Measurements from ENCODE around the gene C1QBP. TPM values are rescaled to one million over a fixed set of nuclear protein-coding genes. Genes with fewer than 3 reads are reported as not detected.

C1QBP gene, protein sequence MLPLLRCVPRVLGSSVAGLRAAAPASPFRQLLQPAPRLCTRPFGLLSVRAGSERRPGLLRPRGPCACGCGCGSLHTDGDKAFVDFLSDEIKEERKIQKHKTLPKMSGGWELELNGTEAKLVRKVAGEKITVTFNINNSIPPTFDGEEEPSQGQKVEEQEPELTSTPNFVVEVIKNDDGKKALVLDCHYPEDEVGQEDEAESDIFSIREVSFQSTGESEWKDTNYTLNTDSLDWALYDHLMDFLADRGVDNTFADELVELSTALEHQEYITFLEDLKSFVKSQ
- total RNA-seq: 10 to 100 TPM; 66.4 to 74.3 TPM
- long read RNA-seq, donor 1, transcript C1QBP-201 (6 exons, 1,169 nt): major isoform, 66 of 67 reads
- long read RNA-seq, donor 1, partial matches to known transcripts: 0 of 67 reads
- long read RNA-seq, donor 1, other reads (novel, unspliced or antisense): 1 of 67 reads
- long read RNA-seq, donor 2, transcript C1QBP-201 (6 exons, 1,169 nt): major isoform, 299 of 315 reads
- long read RNA-seq, donor 2, partial matches to known transcripts: 0 of 315 reads
- long read RNA-seq, donor 2, other reads (novel, unspliced or antisense): 15 of 315 reads

GRCh38 chr17:5438716-5439445, at the start of gene C1QBP:
TSS of gene C1QBP (minus strand) at chr17:5439155. CDS start at chr17:5439073, 82 bp downstream.
- intact Hi-C loops (cut with DNase I): no loop called here
- DNase-seq (ENCODE audit: low spot score): peak; percentile 98

DNA sequence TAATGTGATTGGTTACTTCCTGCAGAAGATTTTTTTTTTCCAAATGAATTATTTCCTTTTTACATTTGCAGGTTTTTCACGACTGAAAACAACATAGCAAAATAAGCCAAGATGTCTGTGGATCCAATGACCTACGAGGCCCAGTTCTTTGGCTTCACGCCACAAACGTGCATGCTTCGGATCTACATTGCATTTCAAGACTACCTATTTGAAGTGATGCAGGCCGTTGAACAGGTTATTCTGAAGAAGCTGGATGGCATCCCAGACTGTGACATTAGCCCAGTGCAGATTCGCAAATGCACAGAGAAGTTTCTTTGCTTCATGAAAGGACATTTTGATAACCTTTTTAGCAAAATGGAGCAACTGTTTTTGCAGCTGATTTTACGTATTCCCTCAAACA, 49.8 kb upstream of the C1QBP start:
- intact Hi-C loops (cut with DNase I): no loop called here
- DNase-seq (ENCODE audit: low spot score): no peak

- intact Hi-C loops (cut with DNase I): no loop called here
Observed at GRCh38 chr17:5486206-5487124, 47.5 kb upstream of the C1QBP start, which contains the start of gene MIS12. TSS of gene MIS12 (plus strand) at chr17:5486566. CDS start at chr17:5488863, 2,297 bp downstream.

DNA sequence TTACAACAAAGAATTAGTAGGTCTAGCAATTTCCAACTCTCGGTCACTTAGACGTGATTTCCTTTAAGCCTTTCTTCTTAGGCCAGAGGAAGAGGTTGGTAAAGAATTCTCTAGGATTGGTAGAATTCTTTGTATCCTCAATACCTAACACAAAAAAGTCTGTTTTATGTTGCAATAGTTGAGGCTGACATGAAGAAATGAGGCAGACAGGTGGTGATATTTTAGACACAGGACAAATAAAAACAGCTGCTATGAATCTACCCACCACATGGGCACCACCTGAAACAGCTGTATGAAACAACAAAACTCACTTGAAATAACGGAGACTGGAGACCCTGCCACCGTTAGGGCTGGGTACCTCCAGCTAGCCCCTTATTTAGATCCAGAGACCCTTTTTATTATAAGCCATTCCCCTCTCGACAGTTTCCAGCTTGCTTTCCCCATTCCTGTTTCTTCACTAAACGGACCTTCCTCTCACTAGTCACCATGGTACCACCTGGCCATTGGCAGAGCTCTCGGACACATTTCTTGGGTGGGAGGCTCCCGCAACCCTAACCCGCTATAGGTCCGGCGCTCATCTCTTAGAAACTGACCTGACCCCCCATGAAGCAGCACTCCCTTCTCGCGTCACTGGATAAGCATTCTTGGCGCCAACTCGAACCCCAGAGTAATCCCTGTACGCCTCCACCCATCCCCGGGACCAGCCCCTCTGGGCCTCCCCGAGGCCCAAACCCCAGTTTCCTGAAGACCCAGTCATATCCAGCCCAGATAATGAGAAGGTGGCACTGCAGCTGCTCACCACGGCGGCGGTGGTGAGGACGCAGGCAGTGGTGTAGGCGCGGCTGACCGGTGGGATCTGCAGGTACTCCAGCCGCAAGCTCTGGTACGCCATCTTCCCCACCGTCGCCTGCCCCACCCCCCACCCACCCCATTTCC, 46.6 kb upstream of the C1QBP start, which contains the start of gene DERL2:
Gene DERL2 (minus strand): TSS at position 909 of the 936 bp plus-strand sequence. CDS start 17 bp downstream, at position 892.
- intact Hi-C loops (cut with DNase I): no loop called here
- DNase-seq (ENCODE audit: low spot score): no peak

More at GRCh38 chr17:5486206-5487124, 47.5 kb upstream of the C1QBP start, which contains the start of gene MIS12:
- peak; percentile 99 for DNase-seq (ENCODE audit: low spot score)

DNA sequence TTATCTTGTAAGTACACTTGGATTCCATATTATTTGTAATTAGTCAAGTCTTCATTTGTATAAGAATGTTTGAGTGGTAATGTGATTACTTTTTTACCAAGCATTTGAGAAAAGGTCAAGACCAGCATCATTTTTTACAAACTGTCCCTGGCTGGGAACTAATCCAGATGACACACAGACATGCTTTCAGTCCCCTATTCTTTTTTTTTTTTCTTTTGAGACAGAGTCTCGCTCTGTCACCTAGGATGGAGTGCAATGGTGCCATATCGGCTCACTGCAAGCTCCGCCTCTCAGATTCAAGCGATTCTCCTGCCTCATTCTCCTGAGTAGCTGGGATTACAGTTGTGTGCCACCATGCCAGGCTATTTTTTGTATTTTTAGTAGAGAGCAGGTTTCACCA, 42.5 kb upstream of the C1QBP start:
- DNase-seq (ENCODE audit: low spot score): no peak
- intact Hi-C loops (cut with DNase I): no loop called here

- intact Hi-C loops (cut with DNase I): no loop called here
- no peak for DNase-seq (ENCODE audit: low spot score)
Observed at GRCh38 chr17:5480962-5481361, 42.0 kb upstream of the C1QBP start.

DNA sequence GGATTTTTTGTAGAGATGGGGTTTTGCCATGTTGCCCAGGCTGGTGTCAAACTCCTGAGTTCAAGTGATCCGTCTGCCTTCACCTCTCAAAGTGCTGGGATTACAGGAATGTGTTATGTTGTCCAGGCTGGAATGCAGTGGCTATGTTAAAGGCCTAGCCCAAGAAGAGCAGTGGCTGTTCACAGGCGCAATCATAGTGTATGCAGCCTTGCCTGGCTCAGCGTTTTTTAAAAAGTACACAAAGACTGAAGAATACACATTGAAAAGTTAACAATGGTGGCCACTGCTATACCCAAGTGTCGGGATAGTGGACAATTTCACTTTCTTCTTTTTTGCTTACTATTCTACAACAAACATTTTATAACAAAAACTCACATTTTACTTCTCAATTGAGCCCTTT, 40.0 kb upstream of the C1QBP start:
- intact Hi-C loops (cut with DNase I): no loop called here
- no peak for DNase-seq (ENCODE audit: low spot score)

DNA sequence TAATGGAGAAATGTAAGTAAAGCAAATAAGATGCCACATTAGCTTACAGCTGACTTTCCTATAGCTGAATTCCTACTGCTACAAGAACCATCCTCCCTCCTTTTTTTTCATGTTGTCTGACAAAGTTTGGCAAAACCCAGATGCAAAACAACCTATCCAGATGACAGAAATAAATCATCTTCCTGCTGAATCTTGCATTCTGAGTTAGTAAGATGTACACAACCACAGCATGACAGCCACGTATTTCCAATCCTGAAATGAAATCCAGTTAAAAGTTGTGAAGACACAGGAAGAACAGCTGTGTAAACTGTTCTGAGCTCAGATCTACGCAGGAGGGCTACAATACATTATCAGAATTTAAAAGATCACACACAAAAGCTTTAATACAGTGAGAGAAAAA, 35.0 kb upstream of the C1QBP start:
- intact Hi-C loops (cut with DNase I): no loop called here
- no peak for DNase-seq (ENCODE audit: low spot score)

- intact Hi-C loops (cut with DNase I): no loop called here
- no peak for DNase-seq (ENCODE audit: low spot score)
Observed at GRCh38 chr17:5472511-5472910, 33.6 kb upstream of the C1QBP start.

GRCh38 chr17:5468075-5468473, 29.1 kb upstream of the C1QBP start:
- DNase-seq (ENCODE audit: low spot score): no peak
- intact Hi-C loops (cut with DNase I): no loop called here

DNA sequence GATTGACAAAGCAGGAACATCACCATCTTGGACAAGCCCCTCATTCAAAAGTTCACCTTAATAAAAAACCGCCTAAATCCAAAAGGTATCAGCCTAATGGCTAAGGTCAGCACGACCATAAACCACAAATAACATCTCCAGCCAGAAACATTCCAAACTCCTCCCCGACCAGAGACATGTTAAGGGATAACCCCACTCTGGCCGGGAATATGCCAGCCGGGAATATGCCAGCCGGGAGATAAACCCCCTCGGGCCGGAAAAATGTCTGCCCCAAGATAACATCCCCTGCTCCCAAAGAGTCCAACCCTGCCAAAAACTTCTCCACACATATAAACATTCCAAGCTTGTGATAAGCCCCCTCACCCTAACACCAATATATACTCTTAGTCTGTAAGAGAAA, 28.5 kb upstream of the C1QBP start:
- DNase-seq (ENCODE audit: low spot score): no peak
- intact Hi-C loops (cut with DNase I): no loop called here

- no peak for DNase-seq (ENCODE audit: low spot score)
- intact Hi-C loops (cut with DNase I): no loop called here
Observed at GRCh38 chr17:5466295-5466694, 27.3 kb upstream of the C1QBP start.

DNA sequence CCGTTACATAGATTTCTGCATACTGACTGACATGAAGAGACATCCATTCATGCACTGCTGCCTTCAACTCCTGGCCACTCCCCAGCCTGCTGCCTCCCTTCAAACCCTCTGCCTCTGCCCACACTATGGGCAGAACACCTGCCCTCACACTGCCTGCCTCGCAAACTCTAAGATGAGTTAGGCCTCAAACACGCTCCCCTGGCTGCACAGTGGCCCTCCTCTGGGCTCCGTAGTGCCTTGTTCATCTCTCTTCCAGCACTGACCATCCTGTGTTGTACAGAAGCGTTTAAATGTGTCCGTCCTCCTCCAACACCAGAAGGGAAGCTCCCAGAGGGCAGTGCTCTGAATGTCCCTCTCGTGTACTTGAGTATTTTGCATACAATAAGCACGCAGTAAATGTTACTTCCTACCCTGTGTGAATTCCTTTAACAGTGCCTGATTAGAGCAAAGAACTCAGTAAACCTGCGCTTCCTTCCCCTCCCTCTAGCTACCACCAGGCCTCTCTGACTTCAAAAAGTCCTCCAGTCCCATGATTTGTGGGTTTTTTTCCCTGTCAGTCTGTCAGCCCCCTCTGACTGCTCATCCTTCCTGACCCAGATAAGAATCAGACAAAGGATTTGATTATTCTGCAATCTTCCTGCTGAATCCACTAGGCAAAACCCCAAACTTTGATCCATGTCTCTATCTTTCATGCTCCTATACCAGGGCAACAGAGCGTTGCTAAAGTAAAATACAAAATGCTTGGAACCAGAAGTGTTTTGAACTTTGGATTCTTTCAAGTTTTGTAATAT, 26.0 kb upstream of the C1QBP start:
- intact Hi-C loops (cut with DNase I): no loop called here

DNA sequence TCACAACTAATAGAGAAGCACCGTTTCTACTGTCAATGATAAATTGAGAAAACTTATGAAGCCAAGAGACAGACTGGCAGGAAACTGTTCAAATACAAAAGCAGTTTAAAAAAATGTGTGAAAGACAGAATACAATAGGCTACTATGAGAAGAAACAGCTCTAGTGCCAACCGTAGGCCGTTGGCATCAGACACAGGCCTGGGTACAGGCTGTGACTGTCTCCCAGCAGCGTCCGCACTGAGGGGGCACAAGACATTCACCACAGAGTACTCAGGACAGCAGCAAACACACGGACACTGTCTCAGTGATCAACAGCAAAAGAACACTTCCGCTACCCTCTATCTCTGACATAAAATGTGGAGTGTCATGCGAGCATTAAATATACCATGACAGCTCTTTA, 7.8 kb upstream of the C1QBP start:
- intact Hi-C loops (cut with DNase I): no loop called here

More for the DNA sequence above, 26.0 kb upstream of the C1QBP start:
- DNase-seq (ENCODE audit: low spot score): no peak

DNA sequence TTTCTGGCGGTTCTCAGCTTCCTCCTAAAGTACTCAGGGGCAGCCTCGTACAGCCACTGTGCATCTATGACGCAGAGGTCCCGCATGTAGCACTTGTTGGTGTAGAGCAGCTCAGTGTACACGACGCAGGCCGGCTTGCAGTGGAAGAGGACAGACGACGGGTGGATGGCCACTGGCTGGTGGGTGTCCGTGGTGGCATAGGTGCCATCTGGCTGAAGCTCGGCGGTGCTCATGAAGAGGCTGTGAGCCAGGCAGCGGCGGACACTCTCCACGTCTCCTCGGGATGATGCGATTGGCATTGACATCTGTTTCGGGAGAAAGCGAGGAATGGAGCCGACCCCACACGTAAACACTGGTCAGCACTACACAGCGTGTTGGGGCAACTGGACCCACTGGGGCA, 5.3 kb upstream of the C1QBP start:
- DNase-seq (ENCODE audit: low spot score): no peak
- intact Hi-C loops (cut with DNase I): no loop called here

More for the DNA sequence above, 7.8 kb upstream of the C1QBP start:
- no peak for DNase-seq (ENCODE audit: low spot score)

- intact Hi-C loops (cut with DNase I): no loop called here
Observed at GRCh38 chr17:5443728-5444127, 4.8 kb upstream of the C1QBP start.

GRCh38 chr17:5439446-5439764, 450 bp upstream of the C1QBP start:
- no peak for DNase-seq (ENCODE audit: low spot score)
- intact Hi-C loops (cut with DNase I): no loop called here

More at GRCh38 chr17:5443728-5444127, 4.8 kb upstream of the C1QBP start:
- no peak for DNase-seq (ENCODE audit: low spot score)

Data from posterior vena cava (tissue), 2 donors.